ENCODE results near the gene ARVCF. TPM values are rescaled to one million over a fixed set of nuclear protein-coding genes. Genes with fewer than 3 reads are reported as not detected.

ARVCF gene
- polyA plus RNA-seq, 1 of the 3 experiments (the other 2 are of a cell fraction): 27.4 TPM

GRCh38 chr22:20061481-20061861 lies 44.8 kb upstream of the ARVCF start:
- Histone ChIP-seq H3K27ac (ENCODE audit: low read depth in 2 of 2, low read length in 1 of 2) (no peak overlapping the region), H3K27me3 (ENCODE audit: insufficient read depth) (no peaks in the 10 kb centered on the region), H3K9me2 (no peaks in the 10 kb centered on the region), H3K79me2 (ENCODE audit: insufficient read depth) (no peaks in the 10 kb centered on the region), H3K4me3 (ENCODE audit: low read depth in 2 of 2, low read length in 1 of 2) (no peak overlapping the region), H3K4me1 (ENCODE audit: control insufficient read depth in 1 of 2, insufficient read depth in 2 of 2, low read depth in 1 of 2, low read length in 1 of 2) (no peaks in the 10 kb centered on the region), H3F3A (replicated peaks; ENCODE audit: insufficient read depth) (peaks cover 2% of the 10 kb centered on the region), H3K36me3 (replicated peaks in 1 of 2; ENCODE audit: control insufficient read depth in 1 of 2, insufficient read depth in 2 of 2, low read length in 1 of 2) (peaks cover 0 to 9% of the 10 kb centered on the region in 2 experiments), H3K9ac (no peak overlapping the region), H3K4me2 (no peak overlapping the region), H2AFZ (ENCODE audit: low read depth) (no peak overlapping the region), H3K9me3 (no peaks in the 10 kb centered on the region), H4K20me1 (ENCODE audit: insufficient read depth) (no peaks in the 10 kb centered on the region)
- ChIA-PET CTCF (interaction anchor here (1.1 to 1.9 kb wide), 2 partner anchors 9 to 48 kb away, joined by 3 to 7 read pairs; no protein-coding TSS in a partner anchor), POLR2A (no interaction called here)
- WGBS (ENCODE audit: low lambda C conversion rate): 87% methylated on average over 7 of the region's 11 CpGs
- TF ChIP-seq MEF2A (IDR thresholded peaks at IDR 0.05; ENCODE audit: borderline replicate concordance, low read depth): no peak
- no peak for DNase-seq

DNA sequence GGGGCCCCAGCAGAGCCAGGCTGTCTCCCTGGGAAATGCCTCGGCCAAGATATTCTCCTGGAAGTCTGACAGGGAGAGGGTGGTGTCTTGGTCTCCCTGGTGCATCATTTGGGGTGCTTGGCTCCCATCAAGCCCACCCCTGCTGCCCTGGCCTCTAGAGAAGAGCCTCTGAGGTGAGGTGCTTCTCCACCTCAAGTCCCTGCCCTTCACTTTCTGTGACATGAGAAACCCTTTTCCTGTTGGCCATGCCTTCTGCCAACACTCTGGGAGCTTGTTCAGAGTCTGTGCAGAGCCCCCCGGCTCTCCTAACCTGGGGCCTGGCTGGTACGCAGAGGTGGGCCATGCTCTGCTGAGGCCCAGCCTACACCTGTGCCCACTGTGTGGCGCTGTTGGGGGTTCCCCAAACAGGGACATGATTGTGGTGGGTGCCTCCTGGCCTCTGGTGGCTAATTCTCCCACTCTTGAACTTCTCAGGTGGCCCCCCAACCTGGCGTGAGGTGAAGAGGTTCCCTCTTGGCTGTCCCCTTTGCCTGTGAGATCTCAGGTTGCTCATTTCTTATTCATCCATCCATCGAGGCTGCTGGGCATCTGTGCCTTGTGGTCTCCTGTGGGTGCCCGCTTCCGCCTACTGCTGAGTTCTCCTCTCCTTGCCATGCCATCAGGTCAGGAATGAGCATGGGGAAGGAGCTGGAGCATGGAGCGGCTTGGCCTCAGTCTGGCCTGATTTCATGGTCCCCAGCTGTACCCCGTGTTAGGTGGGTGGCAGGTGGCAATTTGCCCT lies 44.3 kb upstream of the ARVCF start:
- CTCF ChIA-PET: interaction anchor here (1.9 kb wide), 1 partner anchor 47 kb away, joined by 7 read pairs; no protein-coding TSS in a partner anchor
- H3K4me2 ChIP-seq: no peak overlapping the region
- no peaks in the 10 kb centered on the region for H3K9me2 ChIP-seq
- H3K36me3 ChIP-seq (replicated peaks in 1 of 2; ENCODE audit: control insufficient read depth in 1 of 2, insufficient read depth in 2 of 2, low read length in 1 of 2): peaks cover 0 to 9% of the 10 kb centered on the region in 2 experiments
- no peaks in the 10 kb centered on the region for H3K9me3 ChIP-seq
- H2AFZ ChIP-seq (ENCODE audit: low read depth): no peak overlapping the region
- no peak overlapping the region for H3K4me3 ChIP-seq (ENCODE audit: low read depth in 2 of 2, low read length in 1 of 2)
- no peak for TF ChIP-seq FOXM1 (IDR thresholded peaks at IDR 0.05; ENCODE audit: low read depth)
- no peak for TF ChIP-seq MAX (IDR thresholded peaks at IDR 0.05; ENCODE audit: low read depth)
- TF ChIP-seq GABPA (IDR thresholded peaks at IDR 0.05; ENCODE audit: low read depth): no peak
- TF ChIP-seq, protein P1, sequence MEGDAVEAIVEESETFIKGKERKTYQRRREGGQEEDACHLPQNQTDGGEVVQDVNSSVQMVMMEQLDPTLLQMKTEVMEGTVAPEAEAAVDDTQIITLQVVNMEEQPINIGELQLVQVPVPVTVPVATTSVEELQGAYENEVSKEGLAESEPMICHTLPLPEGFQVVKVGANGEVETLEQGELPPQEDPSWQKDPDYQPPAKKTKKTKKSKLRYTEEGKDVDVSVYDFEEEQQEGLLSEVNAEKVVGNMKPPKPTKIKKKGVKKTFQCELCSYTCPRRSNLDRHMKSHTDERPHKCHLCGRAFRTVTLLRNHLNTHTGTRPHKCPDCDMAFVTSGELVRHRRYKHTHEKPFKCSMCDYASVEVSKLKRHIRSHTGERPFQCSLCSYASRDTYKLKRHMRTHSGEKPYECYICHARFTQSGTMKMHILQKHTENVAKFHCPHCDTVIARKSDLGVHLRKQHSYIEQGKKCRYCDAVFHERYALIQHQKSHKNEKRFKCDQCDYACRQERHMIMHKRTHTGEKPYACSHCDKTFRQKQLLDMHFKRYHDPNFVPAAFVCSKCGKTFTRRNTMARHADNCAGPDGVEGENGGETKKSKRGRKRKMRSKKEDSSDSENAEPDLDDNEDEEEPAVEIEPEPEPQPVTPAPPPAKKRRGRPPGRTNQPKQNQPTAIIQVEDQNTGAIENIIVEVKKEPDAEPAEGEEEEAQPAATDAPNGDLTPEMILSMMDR (IDR thresholded peaks at IDR 0.05): peak; percentile 23; the same call in 1 of the 2 replicates
- TF ChIP-seq TCF12 (IDR thresholded peaks at IDR 0.05): no peak
- H3K4me1 ChIP-seq (ENCODE audit: control insufficient read depth in 1 of 2, insufficient read depth in 2 of 2, low read depth in 1 of 2, low read length in 1 of 2): no peaks in the 10 kb centered on the region
- no peak overlapping the region for H3K9ac ChIP-seq
- POLR2A ChIA-PET: no interaction called here
- peaks cover 2% of the 10 kb centered on the region for H3F3A ChIP-seq (replicated peaks; ENCODE audit: insufficient read depth)
- WGBS (ENCODE audit: low lambda C conversion rate): 89% methylated on average over 9 of the region's 10 CpGs
- no peak overlapping the region for H3K27ac ChIP-seq (ENCODE audit: low read depth in 2 of 2, low read length in 1 of 2)
- no peaks in the 10 kb centered on the region for H3K79me2 ChIP-seq (ENCODE audit: insufficient read depth)
- no peaks in the 10 kb centered on the region for H4K20me1 ChIP-seq (ENCODE audit: insufficient read depth)
- no peaks in the 10 kb centered on the region for H3K27me3 ChIP-seq (ENCODE audit: insufficient read depth)
- DNase-seq: no peak

GRCh38 chr22:20058989-20059770 lies 42.6 kb upstream of the ARVCF start:
- Histone ChIP-seq H3K36me3 (replicated peaks in 1 of 2; ENCODE audit: control insufficient read depth in 1 of 2, insufficient read depth in 2 of 2, low read length in 1 of 2) (peaks cover 0 to 6% of the 10 kb centered on the region in 2 experiments), H3K4me1 (ENCODE audit: control insufficient read depth in 1 of 2, insufficient read depth in 2 of 2, low read depth in 1 of 2, low read length in 1 of 2) (no peaks in the 10 kb centered on the region), H3K27ac (ENCODE audit: low read depth in 2 of 2, low read length in 1 of 2) (no peak overlapping the region), H3K9me2 (no peaks in the 10 kb centered on the region), H3K4me2 (no peak overlapping the region), H3K27me3 (ENCODE audit: insufficient read depth) (no peaks in the 10 kb centered on the region), H3K9me3 (no peaks in the 10 kb centered on the region), H3K4me3 (ENCODE audit: low read depth in 2 of 2, low read length in 1 of 2) (no peak overlapping the region), H3K9ac (no peak overlapping the region), H3K79me2 (ENCODE audit: insufficient read depth) (no peaks in the 10 kb centered on the region), H3F3A (replicated peaks; ENCODE audit: insufficient read depth) (peaks cover 2% of the 10 kb centered on the region), H2AFZ (ENCODE audit: low read depth) (no peak overlapping the region), H4K20me1 (ENCODE audit: insufficient read depth) (no peaks in the 10 kb centered on the region)
- WGBS (ENCODE audit: low lambda C conversion rate): 89% methylated on average over 10 of the region's 10 CpGs
- no peak for DNase-seq
- ChIA-PET CTCF (interaction anchor here (0.6 to 0.7 kb wide), 2 partner anchors 23 to 179 kb away, joined by 3 to 4 read pairs; no protein-coding TSS in a partner anchor), POLR2A (no interaction called here)
- TF ChIP-seq POLR2AphosphoS5 (IDR thresholded peaks at IDR 0.05; ENCODE audit: low read depth, low read length): no peak
- TF ChIP-seq, protein P2, sequence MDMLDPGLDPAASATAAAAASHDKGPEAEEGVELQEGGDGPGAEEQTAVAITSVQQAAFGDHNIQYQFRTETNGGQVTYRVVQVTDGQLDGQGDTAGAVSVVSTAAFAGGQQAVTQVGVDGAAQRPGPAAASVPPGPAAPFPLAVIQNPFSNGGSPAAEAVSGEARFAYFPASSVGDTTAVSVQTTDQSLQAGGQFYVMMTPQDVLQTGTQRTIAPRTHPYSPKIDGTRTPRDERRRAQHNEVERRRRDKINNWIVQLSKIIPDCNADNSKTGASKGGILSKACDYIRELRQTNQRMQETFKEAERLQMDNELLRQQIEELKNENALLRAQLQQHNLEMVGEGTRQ (IDR thresholded peaks at IDR 0.05; ENCODE audit: borderline replicate concordance, low read depth, low read length): no peak

All from SK-N-SH (cell line).